T1000 (cell line): ENCODE measurements around the gene KREMEN2.
A peak's percentile ranks its signal among the peaks of the same experiment; 100 is the strongest.
"Not testable (repeated sequence)": the region's sequence is repeated elsewhere in the genome, so short reads cannot be mapped to it uniquely, and the experiment has no call there.

Experiments
- DNase-seq: peaks from one replicate; lab custom pipeline; 2025; ENCODE audit warnings: mixed read lengths; lab: John Stamatoyannopoulos, UW

The KREMEN2 gene

GRCh38 chr16:2963723-2964474, at the start of gene KREMEN2:
KREMEN2 (plus strand) TSS chr16:2964275; CDS start chr16:2964521, 246 bp downstream.
- peak; percentile 31 for DNase-seq

- DNase-seq, result no peak
Observed at GRCh38 chr16:2915196-2915929, 48.7 kb upstream of the KREMEN2 start.

GRCh38 chr16:2919511-2920255, 44.4 kb upstream of the KREMEN2 start:
- no peak for DNase-seq

DNA sequence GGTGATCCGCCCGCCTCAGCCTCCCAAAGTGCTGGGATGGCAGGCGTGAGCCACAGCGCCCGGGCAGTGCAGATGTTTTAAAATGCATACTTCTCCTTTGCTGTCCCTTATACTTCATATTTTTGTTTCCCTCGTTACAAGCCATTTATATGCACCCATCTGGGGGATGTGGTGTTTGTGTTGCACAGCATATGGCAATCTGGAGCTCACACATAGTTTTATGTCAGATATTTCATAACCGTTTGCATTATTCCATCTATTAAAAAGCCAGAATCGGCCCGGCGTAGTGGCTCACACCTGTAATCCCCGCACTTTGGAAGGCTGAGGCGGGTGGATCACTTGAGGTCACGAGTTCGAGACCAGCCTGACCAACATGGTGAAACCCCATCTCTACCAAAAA, 40.6 kb upstream of the KREMEN2 start:
- DNase-seq, result no peak

GRCh38 chr16:2924901-2925755, 38.9 kb upstream of the KREMEN2 start:
- DNase-seq, result no peak

DNA sequence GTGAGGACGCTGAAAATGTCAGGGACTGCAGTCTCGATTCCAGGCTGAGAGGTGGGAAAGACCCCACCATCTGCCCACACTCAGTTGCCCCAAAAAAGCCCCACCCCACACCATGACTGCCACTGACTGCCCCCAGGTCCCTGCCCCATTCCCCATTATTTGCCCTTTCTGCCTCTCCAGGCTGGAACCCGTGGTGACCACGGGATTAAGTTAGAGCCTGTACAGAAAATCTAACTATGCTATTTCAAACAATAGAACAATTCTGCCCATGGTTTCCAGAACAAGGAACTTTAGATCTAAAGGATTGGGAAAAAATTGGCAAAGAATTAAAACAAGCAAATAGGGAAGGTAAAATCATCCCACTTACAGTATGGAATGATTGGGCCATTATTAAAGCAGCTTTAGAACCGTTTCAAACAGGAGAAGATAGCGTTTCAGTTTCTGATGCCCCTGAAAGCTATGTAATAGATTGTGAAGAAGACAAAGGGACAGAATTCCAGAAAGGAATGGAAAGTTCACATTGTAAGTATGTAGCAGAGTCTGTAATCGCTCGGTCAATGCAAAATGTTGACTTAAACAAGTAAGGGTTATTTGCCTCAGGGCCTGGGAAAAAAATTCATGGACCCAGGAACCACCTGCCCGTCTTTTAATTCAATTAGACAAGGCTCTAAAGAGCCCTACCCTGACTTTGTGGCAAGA, 38.0 kb upstream of the KREMEN2 start:
- DNase-seq, result no peak

DNA sequence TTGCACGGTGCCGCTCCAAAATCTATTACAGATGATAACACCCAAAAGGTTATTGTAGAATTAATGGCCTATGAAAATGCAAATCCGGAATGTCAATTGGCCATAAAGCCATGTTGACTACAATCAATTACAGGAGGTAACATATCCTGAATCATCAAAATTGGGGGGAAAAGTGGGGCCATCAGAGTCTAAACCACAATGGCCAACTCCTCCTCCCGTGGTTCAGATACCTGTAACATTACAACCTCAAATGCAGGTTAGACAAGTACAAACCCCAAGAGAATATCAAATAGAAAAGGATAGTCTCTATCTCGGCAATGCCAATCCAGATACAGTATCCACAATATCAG, 37.5 kb upstream of the KREMEN2 start:
- no peak for DNase-seq

DNA sequence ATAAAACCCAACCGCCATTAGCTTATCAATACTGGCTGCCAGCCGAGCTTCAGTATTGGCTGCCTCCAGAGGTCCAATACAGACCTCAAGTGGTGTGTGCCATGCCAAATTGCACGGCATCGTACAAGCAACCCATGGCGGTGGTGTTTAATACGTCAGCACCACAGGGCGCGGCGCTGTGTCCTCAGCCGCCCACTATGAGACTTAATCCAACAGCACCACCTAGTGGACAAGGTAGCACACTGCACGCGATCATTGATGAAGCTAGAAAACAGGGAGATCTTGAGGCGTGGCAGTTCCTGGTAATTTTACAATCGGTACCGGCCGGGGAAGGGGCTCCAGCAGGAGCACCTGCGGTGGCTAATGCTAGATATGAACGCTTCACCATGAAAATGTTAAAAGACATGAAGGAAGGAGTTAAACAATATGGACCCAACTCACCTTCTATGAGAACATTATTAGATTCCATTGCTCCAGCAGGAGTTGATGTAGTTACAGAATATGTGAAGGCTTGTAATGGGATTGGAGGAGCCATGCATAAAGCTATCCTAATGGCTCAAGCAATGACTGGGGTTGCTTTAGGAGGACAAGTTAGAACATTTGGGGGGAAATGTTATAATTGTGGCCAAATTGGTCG, 36.9 kb upstream of the KREMEN2 start:
- peak; percentile 76 for DNase-seq

- DNase-seq, result not testable (repeated sequence)
Observed at GRCh38 chr16:2928151-2928550, 35.9 kb upstream of the KREMEN2 start.

DNA sequence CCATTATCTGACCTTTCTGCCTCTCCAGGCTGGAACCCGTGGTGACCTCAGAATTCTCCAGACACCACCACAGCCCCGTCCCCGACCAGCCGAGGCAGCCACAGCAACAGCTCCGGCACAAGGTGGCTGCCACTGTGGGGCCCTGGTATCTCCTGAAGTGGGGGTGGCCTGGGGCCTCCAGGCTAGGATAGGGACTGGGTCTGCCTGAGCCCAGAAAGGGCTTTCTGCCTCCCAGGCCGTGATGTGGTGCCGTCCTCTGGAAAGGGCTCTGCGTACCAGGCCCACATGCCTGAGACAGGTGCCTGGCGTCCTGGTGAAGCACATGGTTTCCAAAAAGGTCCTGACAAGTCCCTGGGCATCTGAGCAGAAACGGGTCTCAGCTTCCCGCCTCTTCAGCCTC, 35.3 kb upstream of the KREMEN2 start:
- DNase-seq, result no peak

- no peak for DNase-seq
Observed at GRCh38 chr16:2929693-2930092, 34.4 kb upstream of the KREMEN2 start.

GRCh38 chr16:2930236-2930635, 33.8 kb upstream of the KREMEN2 start:
- no peak for DNase-seq

- not testable (repeated sequence) for DNase-seq
Observed at GRCh38 chr16:2931231-2931914, 32.7 kb upstream of the KREMEN2 start.

DNA sequence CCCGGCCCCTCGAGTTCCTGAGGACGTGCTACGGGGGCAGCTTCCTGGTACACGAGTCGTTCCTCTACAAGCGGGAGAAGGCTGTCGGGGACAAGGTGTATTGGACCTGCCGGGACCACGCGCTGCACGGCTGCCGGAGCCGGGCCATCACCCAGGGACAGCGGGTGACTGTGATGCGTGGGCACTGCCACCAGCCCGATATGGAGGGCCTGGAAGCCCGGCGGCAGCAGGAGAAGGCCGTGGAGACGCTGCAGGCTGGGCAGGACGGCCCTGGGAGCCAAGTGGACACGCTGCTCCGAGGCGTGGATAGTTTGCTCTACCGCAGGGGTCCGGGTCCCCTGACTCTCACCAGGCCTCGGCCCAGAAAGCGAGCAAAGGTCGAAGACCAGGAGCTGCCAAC, 30.9 kb upstream of the KREMEN2 start:
- no peak for DNase-seq

GRCh38 chr16:2933701-2934100, 30.4 kb upstream of the KREMEN2 start:
- no peak for DNase-seq

- DNase-seq, result no peak
Observed at GRCh38 chr16:2934450-2934849, 29.6 kb upstream of the KREMEN2 start.

DNA sequence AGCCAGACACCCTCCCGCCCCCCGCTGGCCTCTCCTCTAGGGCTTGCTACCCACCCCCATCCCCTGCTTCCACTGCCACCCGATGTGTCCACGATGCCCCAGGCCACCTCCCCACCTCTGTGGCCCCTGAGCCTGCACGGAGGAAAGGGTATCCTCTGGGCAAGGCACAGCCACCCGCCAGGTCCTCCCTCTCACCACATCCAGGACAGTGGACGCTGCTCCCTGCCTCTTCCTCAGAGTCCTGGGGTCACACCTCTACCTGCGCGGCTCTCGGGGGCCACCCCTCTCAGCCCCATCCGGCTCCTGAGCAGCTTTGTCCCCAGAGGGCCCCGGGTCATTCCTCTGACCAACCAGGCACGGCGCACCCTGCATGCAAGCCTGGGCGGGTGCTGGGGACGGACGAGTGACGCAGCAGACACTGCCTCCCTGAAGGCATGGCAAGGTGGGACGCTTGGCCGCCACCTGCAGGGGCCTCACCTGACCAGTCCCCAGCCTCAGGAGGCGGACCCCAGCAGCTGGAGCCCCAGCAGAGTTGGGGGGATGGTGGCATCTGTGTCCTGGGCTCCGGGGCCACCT, 27.6 kb upstream of the KREMEN2 start:
- DNase-seq, result no peak

DNA sequence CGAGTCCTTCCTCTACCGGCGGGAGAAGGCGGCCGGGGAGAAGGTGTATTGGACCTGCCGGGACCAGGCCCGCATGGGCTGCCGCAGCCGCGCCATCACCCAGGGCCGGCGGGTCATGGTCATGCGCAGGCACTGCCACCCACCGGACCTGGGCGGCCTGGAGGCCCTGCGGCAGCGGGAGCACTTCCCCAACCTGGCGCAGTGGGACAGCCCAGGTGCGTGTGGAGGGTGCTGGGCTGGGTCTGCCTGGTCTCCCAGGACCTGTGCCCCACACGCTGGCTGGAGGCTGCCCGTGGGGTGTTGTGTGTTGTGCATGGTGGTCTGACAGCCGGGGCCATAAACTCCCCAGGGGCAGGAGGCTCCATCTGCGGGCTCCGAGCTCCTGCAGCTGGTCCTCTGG, 26.9 kb upstream of the KREMEN2 start:
- DNase-seq, result no peak

DNA sequence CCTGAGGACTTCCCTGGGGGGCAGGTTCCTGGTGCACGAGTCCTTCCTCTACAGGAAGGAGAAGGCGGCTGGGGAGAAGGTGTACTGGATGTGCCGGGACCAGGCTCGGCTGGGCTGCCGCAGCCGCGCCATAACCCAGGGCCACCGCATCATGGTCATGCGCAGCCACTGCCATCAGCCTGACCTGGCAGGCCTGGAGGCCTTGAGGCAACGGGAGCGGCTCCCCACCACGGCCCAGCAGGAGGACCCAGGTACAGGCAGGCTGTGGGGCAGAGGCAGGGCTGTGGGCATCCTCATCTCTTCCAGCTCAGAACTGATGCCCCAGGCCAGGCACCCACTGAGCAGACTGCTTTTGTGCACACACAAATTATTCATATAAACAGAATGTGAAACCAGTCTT, 25.9 kb upstream of the KREMEN2 start:
- no peak for DNase-seq

DNA sequence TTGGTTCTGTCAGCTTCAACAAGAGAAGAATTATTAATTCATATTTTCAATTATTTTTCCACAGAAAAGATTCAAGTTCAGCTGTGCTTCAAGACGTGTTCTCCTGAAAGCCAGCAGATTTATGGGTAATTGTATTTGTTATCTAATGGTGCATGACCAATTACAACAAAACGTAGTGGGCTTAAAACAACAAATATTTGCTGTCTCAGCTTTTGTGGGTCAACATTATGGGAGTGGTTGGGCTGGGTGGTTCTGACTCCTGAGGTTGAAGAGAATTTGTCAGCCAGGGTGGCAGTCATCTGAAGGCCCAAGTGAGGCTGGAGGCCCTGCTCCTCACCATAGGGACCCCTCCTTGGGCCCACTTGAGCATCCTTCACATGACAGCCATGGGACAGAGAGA, 24.1 kb upstream of the KREMEN2 start:
- no peak for DNase-seq
